SK-N-SH (cell line): ENCODE results near the gene RAB25. TPM values are rescaled to one million over a fixed set of nuclear protein-coding genes. Genes with fewer than 3 reads are reported as not detected.

Experiments used
- CTCF ChIA-PET: fragments of 300-600, 350-600 bp; formaldehyde crosslinking; extraction: SDS; loops from one replicate; lab custom pipeline; 2021; lab: Yijun Ruan, JAX
- POLR2A ChIA-PET: fragments of 350-600 bp; sonication (Branson Sonifier 250); formaldehyde crosslinking; extraction: SDS; loops from one replicate; lab custom pipeline; 2020; ENCODE audit warnings: antibody characterized with exemption, inconsistent platforms; lab: Yijun Ruan, JAX
- DNase-seq: peaks from one replicate; pipeline ENCODE4 v3.0.0; 2012
- H2AFZ ChIP-seq: fragments of 200-600 bp; sonication (generic); 2 replicates; pipeline ENCODE4 v1.8.1; 2016; ENCODE audit warnings: antibody characterized with exemption, mild to moderate bottlenecking, low read depth
- H3F3A ChIP-seq: fragments of 200-600 bp; sonication (generic); replicated peaks from 2 replicates; pipeline ENCODE3; 2016; ENCODE audit warnings: antibody characterized with exemption, mild to moderate bottlenecking; ENCODE audit not compliant: insufficient read depth
- H3K27ac ChIP-seq, 2 experiments: fragments of 200-500 bp in 1 of 2; fragments of 200-600 bp in 1 of 2; sonication (Bioruptor generic) in 1 of 2; sonication (generic), shearing (Covaris generic) in 1 of 2; 2 replicates each; pipeline versions ENCODE4 v1.5.1 to v1.6.1; 2014 to 2016; ENCODE audit warnings: low read depth in 2 of 2, inconsistent platforms in 1 of 2, low read length in 1 of 2, mild to moderate bottlenecking in 1 of 2, mixed read lengths in 1 of 2
- H3K27me3 ChIP-seq: fragments of 200-600 bp; sonication (generic), shearing (Covaris generic); 2 replicates; pipeline ENCODE4 v1.6.1; 2016; ENCODE audit warnings: mixed run types; ENCODE audit not compliant: insufficient read depth
- H3K36me3 ChIP-seq, 2 experiments: fragments of 200-500 bp in 1 of 2; fragments of 200-600 bp in 1 of 2; sonication (Bioruptor generic) in 1 of 2; sonication (generic) in 1 of 2; replicated peaks in 1 of 2; 2 replicates each; pipeline versions ENCODE3 to v1.5.1; 2014 to 2016; ENCODE audit warnings: low read length in 1 of 2, mild to moderate bottlenecking in 1 of 2; ENCODE audit not compliant: insufficient read depth in 2 of 2, control insufficient read depth in 1 of 2
- H3K4me1 ChIP-seq, 2 experiments: fragments of 200-500 bp in 1 of 2; fragments of 200-600 bp in 1 of 2; sonication (Bioruptor generic) in 1 of 2; sonication (generic), shearing (Covaris generic) in 1 of 2; 2 replicates each; pipeline versions ENCODE4 v1.5.1 to v1.6.1; 2014 to 2016; ENCODE audit warnings: low read depth in 1 of 2, low read length in 1 of 2, mixed run types in 1 of 2; ENCODE audit not compliant: insufficient read depth in 2 of 2, control insufficient read depth in 1 of 2
- H3K4me2 ChIP-seq: fragments of 200-600 bp; sonication (generic), shearing (Covaris generic); 2 replicates; pipeline ENCODE4 v1.6.1; 2017; ENCODE audit warnings: mixed run types
- H3K4me3 ChIP-seq, 2 experiments: fragments of 200-500 bp in 1 of 2; fragments of 200-600 bp in 1 of 2; sonication (Bioruptor generic) in 1 of 2; sonication (generic), shearing (Covaris generic) in 1 of 2; 2 replicates each; pipeline versions ENCODE4 v1.5.1 to v1.8.1; 2014 to 2016; ENCODE audit warnings: low read depth in 2 of 2, inconsistent platforms in 1 of 2, low read length in 1 of 2, mild to moderate bottlenecking in 1 of 2, mixed read lengths in 1 of 2, moderate library complexity in 1 of 2
- H3K79me2 ChIP-seq: fragments of 200-600 bp; sonication (generic); 2 replicates; pipeline ENCODE4 v1.8.1; 2017; ENCODE audit warnings: mild to moderate bottlenecking; ENCODE audit not compliant: insufficient read depth
- H3K9ac ChIP-seq: fragments of 200-600 bp; sonication (generic); 2 replicates; pipeline ENCODE4 v1.6.1; 2017; ENCODE audit warnings: mixed run types
- H3K9me2 ChIP-seq: fragments of 200-600 bp; sonication (generic); 2 replicates; pipeline ENCODE4 v1.6.1; 2017; ENCODE audit warnings: mixed run types
- H3K9me3 ChIP-seq: fragments of 200-600 bp; sonication (generic); 2 replicates; pipeline ENCODE4 v1.6.1; 2017; ENCODE audit warnings: mixed run types, mild to moderate bottlenecking, moderate library complexity
- H4K20me1 ChIP-seq: fragments of 200-600 bp; sonication (generic); 2 replicates; pipeline ENCODE4 v1.6.1; 2017; ENCODE audit warnings: mild to moderate bottlenecking, mixed run types; ENCODE audit not compliant: insufficient read depth
- ELF1 ChIP-seq: IDR thresholded peaks from 2 replicates; pipeline ENCODE4 v1.4.0; 2012
- EP300 ChIP-seq, 2 experiments: IDR thresholded peaks; 2 replicates each; pipeline versions ENCODE4 v1.4.0 to v1.6.1; 2012; ENCODE audit warnings: borderline replicate concordance in 1 of 2, low read depth in 1 of 2, low read length in 1 of 2
- FOSL2 ChIP-seq: IDR thresholded peaks from 2 replicates; pipeline ENCODE4 v1.4.0; 2012; ENCODE audit warnings: low read depth, mild to moderate bottlenecking, moderate library complexity, borderline replicate concordance
- GABPA ChIP-seq: IDR thresholded peaks from 2 replicates; pipeline ENCODE4 v1.4.0; 2012; ENCODE audit warnings: low read depth, mild to moderate bottlenecking
- GATA2 ChIP-seq: sonication (generic); formaldehyde crosslinking; IDR thresholded peaks from 2 replicates; pipeline ENCODE4 v1.5.0; 2020; ENCODE audit warnings: mild to moderate bottlenecking, missing genetic modification reagents
- RFX5 ChIP-seq: IDR thresholded peaks from 2 replicates; pipeline ENCODE4 v1.6.1; 2012; ENCODE audit warnings: mild to moderate bottlenecking, improper control_type of control experiment, low read length
- RXRA ChIP-seq: IDR thresholded peaks from 2 replicates; pipeline ENCODE4 v1.4.0; 2012; ENCODE audit warnings: low read depth, mild to moderate bottlenecking, borderline replicate concordance
- TAF1 ChIP-seq: IDR thresholded peaks from 2 replicates; pipeline ENCODE4 v1.6.1; 2012; ENCODE audit warnings: low read depth, mild to moderate bottlenecking, low read length, moderate library complexity, borderline replicate concordance
- USF2 ChIP-seq: fragments of 150-350 bp; IDR thresholded peaks from 2 replicates; pipeline ENCODE4 v1.6.1; 2017; ENCODE audit warnings: antibody characterized with exemption, low read length, low read depth, borderline replicate concordance
- YY1 ChIP-seq: IDR thresholded peaks from 2 replicates; pipeline ENCODE4 v1.4.0; 2012; ENCODE audit warnings: low read depth, mild to moderate bottlenecking
- ZBTB33 ChIP-seq: IDR thresholded peaks from 2 replicates; pipeline ENCODE4 v1.4.0; 2012; ENCODE audit warnings: low read depth, borderline replicate concordance
- WGBS: methylation state at CpG from one replicate; pipeline ENCODE4 v1.1.6; 2017; ENCODE audit warnings: low lambda C conversion rate; 5-methylcytosine and 5-hydroxymethylcytosine counted together
- polyA plus RNA-seq, 3 experiments: library from polyadenylated mRNA; depleted of rRNA; stranded (reverse); fragments of >200 nt; gene quantifications; 2 replicates each; pipeline ENCODE4 v1.2.3, GENCODE V29; 2012
- TF ChIP-seq, protein P1 (sequence below): IDR thresholded peaks from 2 replicates; pipeline ENCODE4 v1.6.1; 2012; ENCODE audit warnings: mild to moderate bottlenecking, low read depth, low read length, moderate library complexity

RAB25 gene
- polyA plus RNA-seq, 1 of the 3 experiments (the other 2 are of a cell fraction), result not detected

DNA sequence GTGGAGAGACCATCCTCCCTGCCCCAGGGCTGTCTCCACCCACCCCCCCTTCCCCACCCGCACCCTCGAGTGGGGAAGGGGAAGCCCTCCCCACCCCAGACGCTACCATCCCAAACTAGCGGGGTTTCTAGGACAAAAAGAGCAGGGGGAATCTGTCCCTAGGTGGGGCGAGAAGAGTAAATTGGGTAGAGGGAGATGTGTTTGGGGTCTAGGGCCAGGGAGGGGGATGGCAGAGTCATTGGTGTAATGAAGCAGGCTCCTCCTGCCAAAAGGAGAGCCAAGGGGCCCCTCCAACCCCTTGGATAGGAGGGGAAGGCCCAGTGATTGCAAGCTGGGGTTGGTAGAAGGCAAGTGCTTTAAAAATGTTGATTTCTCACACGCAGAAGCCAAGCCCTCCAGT, 11.3 kb downstream of the RAB25 start (continued):
- TF ChIP-seq ZBTB33 (no peak), USF2 (no peak)
- TF ChIP-seq, protein P1, sequence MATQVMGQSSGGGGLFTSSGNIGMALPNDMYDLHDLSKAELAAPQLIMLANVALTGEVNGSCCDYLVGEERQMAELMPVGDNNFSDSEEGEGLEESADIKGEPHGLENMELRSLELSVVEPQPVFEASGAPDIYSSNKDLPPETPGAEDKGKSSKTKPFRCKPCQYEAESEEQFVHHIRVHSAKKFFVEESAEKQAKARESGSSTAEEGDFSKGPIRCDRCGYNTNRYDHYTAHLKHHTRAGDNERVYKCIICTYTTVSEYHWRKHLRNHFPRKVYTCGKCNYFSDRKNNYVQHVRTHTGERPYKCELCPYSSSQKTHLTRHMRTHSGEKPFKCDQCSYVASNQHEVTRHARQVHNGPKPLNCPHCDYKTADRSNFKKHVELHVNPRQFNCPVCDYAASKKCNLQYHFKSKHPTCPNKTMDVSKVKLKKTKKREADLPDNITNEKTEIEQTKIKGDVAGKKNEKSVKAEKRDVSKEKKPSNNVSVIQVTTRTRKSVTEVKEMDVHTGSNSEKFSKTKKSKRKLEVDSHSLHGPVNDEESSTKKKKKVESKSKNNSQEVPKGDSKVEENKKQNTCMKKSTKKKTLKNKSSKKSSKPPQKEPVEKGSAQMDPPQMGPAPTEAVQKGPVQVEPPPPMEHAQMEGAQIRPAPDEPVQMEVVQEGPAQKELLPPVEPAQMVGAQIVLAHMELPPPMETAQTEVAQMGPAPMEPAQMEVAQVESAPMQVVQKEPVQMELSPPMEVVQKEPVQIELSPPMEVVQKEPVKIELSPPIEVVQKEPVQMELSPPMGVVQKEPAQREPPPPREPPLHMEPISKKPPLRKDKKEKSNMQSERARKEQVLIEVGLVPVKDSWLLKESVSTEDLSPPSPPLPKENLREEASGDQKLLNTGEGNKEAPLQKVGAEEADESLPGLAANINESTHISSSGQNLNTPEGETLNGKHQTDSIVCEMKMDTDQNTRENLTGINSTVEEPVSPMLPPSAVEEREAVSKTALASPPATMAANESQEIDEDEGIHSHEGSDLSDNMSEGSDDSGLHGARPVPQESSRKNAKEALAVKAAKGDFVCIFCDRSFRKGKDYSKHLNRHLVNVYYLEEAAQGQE, result no peak

DNA sequence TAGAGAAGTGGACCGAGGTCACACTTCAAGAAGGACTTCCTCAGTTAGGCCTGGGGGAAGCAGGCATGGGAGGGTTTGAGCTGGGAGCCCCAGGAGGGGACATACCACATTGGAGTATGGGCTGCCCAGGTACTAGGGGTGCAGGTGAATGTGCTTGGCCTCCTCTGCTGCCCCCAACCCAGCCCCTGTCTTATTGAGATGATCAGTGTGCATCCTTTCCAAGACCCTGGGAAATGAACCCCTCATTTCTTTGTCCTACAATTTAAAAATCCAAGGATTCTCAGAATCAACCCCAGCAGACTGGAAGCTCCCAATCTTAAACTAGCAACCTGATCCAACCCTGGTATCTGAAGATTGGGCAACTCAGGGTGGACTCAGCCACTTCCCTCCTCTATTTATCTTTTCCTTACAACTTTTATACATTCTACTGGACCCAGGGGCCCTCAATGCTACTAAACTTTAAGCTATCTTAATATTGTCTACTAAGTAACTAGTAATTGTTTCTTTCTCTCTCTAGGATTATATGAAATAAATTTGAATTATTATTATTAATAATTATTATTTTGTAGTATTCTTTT, 12.2 kb downstream of the RAB25 start:
- H3K27me3 ChIP-seq, result no peaks in the 10 kb centered on the region
- H3K4me3 ChIP-seq, result no peak overlapping the region
- TF ChIP-seq RFX5, result no peak
- TF ChIP-seq ELF1, result no peak
- no peak for TF ChIP-seq YY1
- TF ChIP-seq GABPA, result no peak
- no peak for TF ChIP-seq ZBTB33
- no peak for TF ChIP-seq GATA2 (CRISPR knock-in tag)
- TF ChIP-seq EP300 (IDR thresholded peaks at IDR 0.05; ENCODE audit: borderline replicate concordance in 1 of 2, low read depth in 1 of 2, low read length in 1 of 2), result no peak
- no peak for TF ChIP-seq FOSL2
- TF ChIP-seq TAF1, result no peak
- TF ChIP-seq RXRA, result no peak
- TF ChIP-seq USF2, result no peak
- ChIA-PET POLR2A (interaction anchor here (2.1 kb wide), 1 partner anchor 9 kb away, joined by 7 read pairs; the partner anchor contains the start of gene MEX3A), CTCF (interaction anchor here (0.8 to 1.2 kb wide), 3 partner anchors 20 to 57 kb away, joined by 3 read pairs; no protein-coding TSS in a partner anchor)
- peaks cover 6 to 56% of the 10 kb centered on the region in 2 experiments for H3K36me3 ChIP-seq
- peaks cover 56% of the 10 kb centered on the region for H4K20me1 ChIP-seq
- peaks cover 41% of the 10 kb centered on the region for H3K79me2 ChIP-seq
- no peak overlapping the region for H3K27ac ChIP-seq
- no peaks in the 10 kb centered on the region for H3K9me3 ChIP-seq
- no peaks in the 10 kb centered on the region for H3K9me2 ChIP-seq
- DNase-seq, result no peak
- H3K4me2 ChIP-seq, result no peak overlapping the region
- 14% methylated on average over 1 of the region's 1 CpG for WGBS
- H3K9ac ChIP-seq, result no peak overlapping the region
- H3F3A ChIP-seq, result peaks cover 31% of the 10 kb centered on the region
- peaks cover 0 to 39% of the 10 kb centered on the region in 2 experiments; a peak in 2 of 4 replicates for H3K4me1 ChIP-seq
- H2AFZ ChIP-seq, result no peak overlapping the region
